Activated CD4-positive, alpha-beta T cell treated with anti-CD3 and anti-CD28 coated beads, Interleukin-2, Interleukin-6, amounts not matched to agents 100 ng/mL and 50 ng/mL, durations not matched to agents 16 hours and 8 hours (primary cell): ENCODE results near the gene PLPP1.

Source experiments
- DNase-seq: peaks from one replicate; pipeline ENCODE4 v3.0.0-alpha.2; 2020

The PLPP1 gene

DNA sequence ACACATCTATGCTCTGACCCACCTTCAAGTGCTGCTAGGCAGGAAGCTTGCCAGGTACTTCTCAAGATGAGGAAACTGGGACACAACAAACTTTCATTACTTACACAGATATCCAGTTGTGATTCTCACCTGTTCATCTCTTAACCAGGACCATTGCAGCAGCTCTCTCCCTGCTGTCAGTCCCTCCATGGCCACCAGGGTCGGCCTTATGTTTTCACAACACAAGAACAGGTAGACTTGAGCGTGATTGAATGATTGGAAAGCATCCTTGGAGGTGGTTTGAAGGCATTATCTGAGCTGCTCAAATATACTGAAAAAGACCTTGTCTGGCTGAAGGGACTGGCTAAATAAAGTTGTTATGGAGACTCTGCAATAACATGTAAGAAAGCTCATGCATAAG lies 132.6 kb downstream of the PLPP1 start:
- no peak for DNase-seq

DNA sequence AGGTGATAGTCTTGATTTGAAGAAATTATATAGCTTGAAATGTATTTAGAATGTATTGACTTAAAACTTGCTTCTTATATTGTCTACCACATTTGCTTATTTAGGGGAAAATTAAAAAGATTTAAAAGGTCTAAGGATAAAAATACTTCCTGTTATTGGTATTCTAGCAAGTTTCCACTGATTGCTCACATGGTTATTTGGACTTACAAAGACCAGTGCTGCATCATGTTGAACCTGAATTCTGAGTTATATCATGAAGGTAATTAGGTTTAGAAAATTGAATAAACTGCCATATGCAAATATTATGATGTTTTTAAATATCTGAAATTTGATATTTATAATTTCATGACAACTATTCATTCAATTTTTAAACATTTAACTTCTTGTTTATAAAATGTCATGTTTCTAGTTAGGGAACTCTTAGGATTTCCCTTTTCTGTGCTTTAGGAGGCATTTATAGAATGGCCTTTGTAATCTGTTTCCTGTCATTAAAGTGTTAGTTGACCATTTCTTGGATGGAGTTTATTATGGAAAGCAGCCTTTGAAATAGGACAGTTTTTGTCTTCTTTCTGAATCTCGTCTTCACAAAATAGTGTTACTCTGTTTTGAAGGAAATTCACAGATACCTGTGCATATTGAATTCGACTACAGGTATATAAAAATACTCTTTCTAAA lies 141.1 kb downstream of the PLPP1 start:
- no peak for DNase-seq

DNA sequence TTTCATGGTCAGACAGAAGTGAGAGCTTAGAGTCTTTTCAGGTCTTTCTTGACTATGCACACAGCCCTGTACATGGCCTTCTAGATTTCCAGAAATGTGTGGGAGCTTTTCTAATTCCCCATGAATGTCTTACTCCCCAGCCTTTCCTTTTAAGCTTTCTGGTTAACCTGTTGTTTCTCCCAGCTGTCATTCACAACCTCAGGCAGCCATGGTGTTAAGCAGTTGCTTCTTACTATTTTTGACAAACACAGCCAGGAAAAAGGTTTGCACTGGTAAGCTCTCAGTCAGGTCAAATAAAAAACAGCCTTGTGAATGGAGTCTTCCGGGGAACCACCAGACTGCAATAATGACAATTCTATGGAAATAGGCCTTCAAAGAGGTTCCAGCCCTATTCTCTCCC lies 142.1 kb downstream of the PLPP1 start:
- no peak for DNase-seq

DNA sequence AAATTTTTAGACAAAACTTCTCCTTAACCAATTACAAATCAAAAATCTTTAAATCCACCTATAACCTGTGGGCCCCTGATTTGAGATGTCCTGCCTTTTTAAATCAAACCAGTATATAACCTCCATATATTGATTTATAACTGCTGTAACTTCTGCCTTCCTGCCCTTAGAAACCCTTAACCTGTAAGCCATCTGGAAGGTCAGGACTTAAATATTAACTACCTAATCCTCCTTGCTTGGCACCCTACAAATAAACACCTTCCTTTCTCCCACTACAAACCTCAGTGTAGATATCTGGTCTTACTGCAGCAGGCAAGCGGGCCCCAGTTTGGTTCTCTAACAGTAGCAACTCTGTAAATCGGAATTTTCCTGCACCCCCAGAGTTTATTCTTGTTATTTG lies 143.1 kb downstream of the PLPP1 start:
- no peak for DNase-seq

DNA sequence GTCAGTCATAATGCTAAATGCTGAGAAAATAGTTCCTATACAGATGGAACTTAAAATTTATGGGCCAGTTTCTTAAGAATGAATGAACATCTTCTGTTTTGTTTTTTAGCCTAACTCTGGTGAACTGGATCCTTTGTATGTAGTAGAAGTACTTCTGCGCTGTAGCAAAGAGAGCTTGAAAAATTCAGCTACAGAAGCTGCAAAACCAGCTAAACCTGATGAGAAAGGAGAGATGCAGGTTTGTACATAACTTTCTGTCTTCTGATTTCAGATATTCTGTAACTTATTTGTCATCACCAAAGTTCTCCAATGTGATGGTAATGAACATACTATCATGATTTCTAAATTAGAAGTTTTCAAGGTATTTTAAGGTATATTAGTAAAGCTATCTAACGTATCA lies 146.9 kb downstream of the PLPP1 start:
- no peak for DNase-seq

DNA sequence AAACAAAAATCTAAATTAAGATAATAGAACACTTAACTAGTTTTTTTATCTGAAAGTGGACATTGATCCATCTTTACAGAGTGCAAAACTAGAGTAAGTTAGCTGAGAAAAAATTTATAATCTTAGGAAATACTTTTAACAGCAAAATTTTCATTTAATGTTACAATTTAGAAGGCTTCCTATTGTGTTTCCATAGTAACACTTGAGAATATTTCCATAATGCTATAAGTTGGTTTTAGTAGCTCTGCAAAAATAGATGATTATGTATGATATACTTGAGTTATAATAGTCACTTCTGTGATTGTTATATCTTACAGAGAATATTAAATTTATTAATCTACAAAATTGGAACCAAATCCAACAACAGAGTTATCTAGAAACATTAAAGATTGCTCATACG lies 148.4 kb downstream of the PLPP1 start:
- no peak for DNase-seq

GRCh38 chr5:55385846-55386245 lies 148.9 kb downstream of the PLPP1 start:
- DNase-seq = no peak

DNA sequence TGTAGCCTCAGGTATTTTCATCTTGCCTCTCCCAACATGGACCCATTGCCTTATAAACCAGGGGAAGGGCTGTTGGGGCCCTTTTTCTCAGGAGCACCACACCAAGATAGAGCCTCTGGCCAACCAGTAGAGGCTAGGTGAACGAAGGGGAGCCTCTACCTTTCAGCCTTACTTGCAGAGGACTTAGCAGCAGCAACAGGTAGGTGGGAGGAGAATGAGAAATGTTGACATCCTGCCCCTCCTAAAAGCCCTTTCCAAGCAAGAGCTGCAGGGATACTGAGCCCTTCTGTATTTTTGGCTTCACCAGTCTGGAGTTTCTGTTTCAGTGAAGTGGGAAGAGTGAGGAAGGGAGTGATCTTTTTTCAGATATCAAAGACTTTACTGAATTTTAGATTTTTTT lies 149.5 kb downstream of the PLPP1 start:
- DNase-seq = no peak

GRCh38 chr5:55384072-55384471 lies 150.7 kb downstream of the PLPP1 start:
- DNase-seq = no peak

- DNase-seq = no peak
These were observed 151.5 kb downstream of the PLPP1 start for GRCh38 chr5:55383254-55383653.

DNA sequence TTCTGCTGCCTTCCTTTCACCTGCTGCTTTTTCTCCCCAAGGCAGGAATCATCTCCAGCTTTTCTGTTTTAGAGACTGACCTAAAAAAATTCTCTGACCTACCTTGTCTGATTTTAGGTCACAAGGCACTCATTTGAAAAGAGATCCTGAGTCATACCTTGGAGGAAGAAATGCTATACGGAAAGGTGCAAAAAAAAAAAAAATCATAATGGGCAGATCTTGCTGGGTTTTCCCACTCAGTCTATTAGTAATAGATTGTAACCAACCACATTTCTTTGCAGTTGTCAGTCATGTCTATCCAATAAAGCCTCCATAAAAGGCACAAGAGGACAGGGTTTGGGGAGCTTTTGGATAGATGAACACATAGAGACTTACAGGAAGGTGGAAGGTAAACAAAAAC lies 157.0 kb downstream of the PLPP1 start:
- DNase-seq = no peak
